HepG2 (cell line): ENCODE measurements around the gene REPS2.
"Not testable (repeated sequence)": the region's sequence is repeated elsewhere in the genome, so short reads cannot be mapped to it uniquely, and the experiment has no call there.

Experiments used
- EP300 ChIP-seq, 3 experiments: sonication (generic) in 1 of 3; formaldehyde crosslinking in 1 of 3; IDR thresholded peaks; 2 replicates each; pipeline versions ENCODE4 v1.5.1 to v1.6.1; 2011 to 2020; ENCODE audit warnings: low read depth in 2 of 3, low read length in 2 of 3, borderline replicate concordance in 1 of 3, improper control_type of control experiment in 1 of 3, mild to moderate bottlenecking in 1 of 3, missing genetic modification reagents in 1 of 3, moderate library complexity in 1 of 3
- TP53 ChIP-seq: sonication (generic); formaldehyde crosslinking; conservative IDR thresholded peaks from 2 replicates; pipeline ENCODE4 v1.4.0; 2020; ENCODE audit warnings: missing genetic modification reagents
- ZBTB26 ChIP-seq: IDR thresholded peaks from 2 replicates; pipeline ENCODE4 v1.6.1; 2016; ENCODE audit warnings: missing compliant biosample characterization, missing genetic modification reagents, borderline replicate concordance
- ZNF777 ChIP-seq: sonication (generic); formaldehyde crosslinking; IDR thresholded peaks from 2 replicates; pipeline ENCODE4 v1.4.0; 2020; ENCODE audit warnings: missing genetic modification reagents

DNA sequence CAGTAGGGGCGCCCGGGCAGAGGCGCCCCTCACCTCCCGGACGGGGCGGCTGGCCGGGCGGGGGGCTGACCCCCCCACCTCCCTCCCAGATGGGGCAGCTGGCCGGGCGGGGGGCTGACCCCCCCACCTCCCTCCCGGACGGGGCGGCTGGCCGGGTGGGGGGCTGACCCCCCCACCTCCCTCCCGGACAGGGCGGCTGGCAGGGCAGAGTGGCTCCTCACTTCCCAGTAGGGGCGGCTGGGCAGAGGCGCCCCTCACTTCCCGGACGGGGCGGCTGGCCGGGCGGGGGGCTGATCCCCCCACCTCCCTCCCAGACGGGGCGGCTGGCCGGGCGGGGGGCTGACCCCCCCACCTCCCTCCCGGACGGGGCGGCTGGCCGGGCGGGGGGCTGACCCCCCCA is 18.5 kb downstream of the REPS2 start:
- not testable (repeated sequence) for TF ChIP-seq EP300 (IDR thresholded peaks at IDR 0.05; ENCODE audit: low read depth in 2 of 2, low read length in 2 of 2); EP300 (CRISPR knock-in tag; IDR thresholded peaks at IDR 0.05; ENCODE audit: borderline replicate concordance); ZBTB26; TP53 (CRISPR knock-in tag); ZNF777 (CRISPR knock-in tag)
